DOHH2 (cell line): Measurements from ENCODE around the gene MVK.

Source experiments
- H3F3A ChIP-seq: fragments of 200-600 bp; sonication (generic), shearing (Covaris generic); 2 replicates; pipeline ENCODE4 v1.6.0; 2016; ENCODE audit warnings: antibody characterized with exemption, mild to moderate bottlenecking; ENCODE audit not compliant: control insufficient read depth, insufficient read depth
- H3K27ac ChIP-seq: fragments of 200-600 bp; sonication (generic); 2 replicates; pipeline ENCODE4 v1.5.1; 2014; ENCODE audit warnings: low read depth, mild to moderate bottlenecking, low read length, moderate library complexity
- H3K27me3 ChIP-seq: fragments of 200-600 bp; sonication (generic); 2 replicates; pipeline ENCODE4 v1.6.1; 2014; ENCODE audit warnings: mild to moderate bottlenecking, low read length, mixed read lengths; ENCODE audit not compliant: control insufficient read depth
- H3K36me3 ChIP-seq: fragments of 200-600 bp; sonication (generic); 2 replicates; pipeline ENCODE4 v1.6.1; 2014; ENCODE audit warnings: mild to moderate bottlenecking, low read length, moderate library complexity, mixed read lengths; ENCODE audit not compliant: control insufficient read depth
- H3K4me1 ChIP-seq: fragments of 200-600 bp; sonication (generic); 2 replicates; pipeline ENCODE4 v1.6.1; 2014; ENCODE audit warnings: mild to moderate bottlenecking, low read length, mixed read lengths; ENCODE audit not compliant: control insufficient read depth
- H3K4me2 ChIP-seq: fragments of 200-600 bp; sonication (generic); 2 replicates; pipeline ENCODE4 v1.6.0; 2014; ENCODE audit warnings: mild to moderate bottlenecking, low read length, moderate library complexity
- H3K4me3 ChIP-seq: fragments of 200-600 bp; sonication (generic); 2 replicates; pipeline ENCODE4 v1.5.1; 2014; ENCODE audit warnings: mild to moderate bottlenecking, low read length, mixed read lengths
- H3K79me2 ChIP-seq: fragments of 200-600 bp; sonication (generic); 2 replicates; pipeline ENCODE4 v1.6.1; 2014; ENCODE audit warnings: mild to moderate bottlenecking, low read length, mixed read lengths; ENCODE audit not compliant: control insufficient read depth
- H3K9me2 ChIP-seq: fragments of 200-600 bp; sonication (generic); replicated peaks from 2 replicates; pipeline ENCODE4 v1.6.1; 2014; ENCODE audit warnings: mild to moderate bottlenecking, low read length, mixed read lengths; ENCODE audit not compliant: control insufficient read depth
- H3K9me3 ChIP-seq: fragments of 200-600 bp; sonication (generic); 2 replicates; pipeline ENCODE4 v1.6.1; 2014; ENCODE audit warnings: antibody characterized with exemption, low read length, mixed read lengths; ENCODE audit not compliant: control insufficient read depth, insufficient read depth
- H4K20me1 ChIP-seq: fragments of 200-600 bp; sonication (generic); 2 replicates; pipeline ENCODE4 v1.6.0; 2014; ENCODE audit warnings: low read depth, mild to moderate bottlenecking, antibody characterized with exemption, low read length, moderate library complexity; ENCODE audit not compliant: control insufficient read depth, insufficient read depth
- CTCF ChIP-seq: fragments of 200-600 bp; sonication (generic); IDR thresholded peaks from one replicate; pipeline ENCODE4 v1.5.1; 2014; ENCODE audit warnings: antibody characterized with exemption, mild to moderate bottlenecking, low read depth, low read length; ENCODE audit not compliant: poor library complexity, severe bottlenecking
- EZH2phosphoT487 ChIP-seq: fragments of 200-600 bp; sonication (generic); IDR thresholded peaks from 2 replicates; pipeline ENCODE4 v1.6.1; 2017; ENCODE audit warnings: borderline replicate concordance, mild to moderate bottlenecking, antibody characterized with exemption, low read length, moderate library complexity, mixed read lengths

The MVK gene

GRCh38 chr12:109561711-109562030 is 11.9 kb upstream of the MVK start:
- no peaks in the 10 kb centered on the region for H3K9me2 ChIP-seq
- TF ChIP-seq EZH2phosphoT487 (no peak), CTCF (no peak)

GRCh38 chr12:109562871-109563270 is 10.7 kb upstream of the MVK start:
- Histone ChIP-seq H3K4me2 (no peak overlapping the region), H3K9me3 (peaks cover 7% of the 10 kb centered on the region; the same call in 1 of the 2 replicates), H3K79me2 (no peaks in the 10 kb centered on the region), H3K27ac (no peak overlapping the region), H3K27me3 (no peaks in the 10 kb centered on the region), H3F3A (no peaks in the 10 kb centered on the region), H3K4me1 (no peaks in the 10 kb centered on the region), H4K20me1 (no peaks in the 10 kb centered on the region), H3K9me2 (no peaks in the 10 kb centered on the region), H3K36me3 (peaks cover 64% of the 10 kb centered on the region), H3K4me3 (no peak overlapping the region)
- no peak for TF ChIP-seq CTCF
- TF ChIP-seq EZH2phosphoT487 = no peak

More at GRCh38 chr12:109561711-109562030, 11.9 kb upstream of the MVK start:
- H3K79me2 ChIP-seq = no peaks in the 10 kb centered on the region
- no peaks in the 10 kb centered on the region for H3K27me3 ChIP-seq
- H3K36me3 ChIP-seq = peaks cover 55% of the 10 kb centered on the region
- no peak overlapping the region for H3K4me2 ChIP-seq
- no peak overlapping the region for H3K4me3 ChIP-seq
- H3K4me1 ChIP-seq = no peaks in the 10 kb centered on the region
- H4K20me1 ChIP-seq = no peaks in the 10 kb centered on the region
- no peak overlapping the region for H3K27ac ChIP-seq
- H3K9me3 ChIP-seq = peaks cover 7% of the 10 kb centered on the region; the same call in 1 of the 2 replicates
- H3F3A ChIP-seq = no peaks in the 10 kb centered on the region

GRCh38 chr12:109563291-109564284 is 10.0 kb upstream of the MVK start:
- Histone ChIP-seq H3K9me2 (no peaks in the 10 kb centered on the region), H3K9me3 (peaks cover 7% of the 10 kb centered on the region; the same call in 1 of the 2 replicates), H3K4me3 (no peak overlapping the region), H3K4me1 (no peaks in the 10 kb centered on the region), H3K4me2 (no peak overlapping the region), H3K79me2 (no peaks in the 10 kb centered on the region), H3K36me3 (peaks cover 71% of the 10 kb centered on the region), H3K27ac (no peak overlapping the region), H4K20me1 (no peaks in the 10 kb centered on the region), H3F3A (no peaks in the 10 kb centered on the region), H3K27me3 (no peaks in the 10 kb centered on the region)
- TF ChIP-seq EZH2phosphoT487 (no peak), CTCF (no peak)
